ENCODE measurements around the gene GPSM1. TPM values are rescaled to one million over a fixed set of nuclear protein-coding genes. Genes with fewer than 3 reads are reported as not detected.

Gene GPSM1
- total RNA-seq, 6 experiments from 2014 or later = 1.3 to 4.8 (median 4.1) TPM

- no peaks in the 10 kb centered on the region for H3K27me3 ChIP-seq
Measured at GRCh38 chr9:136293476-136294077, 33.8 kb upstream of the GPSM1 start.

GRCh38 chr9:136294437-136294836, 32.9 kb upstream of the GPSM1 start:
- H3K9me3 ChIP-seq = no peaks in the 10 kb centered on the region
- intact Hi-C loops (cut with DNase I) = no loop called here
- WGBS (ENCODE audit: insufficient coverage, low coverage, low lambda C conversion rate, missing lambda C conversion rate) = 44% methylated on average over 1 of the region's 5 CpGs
- H3K27me3 ChIP-seq = no peaks in the 10 kb centered on the region
- no peak for TF ChIP-seq POLR2A (IDR thresholded peaks at IDR 0.05)
- no peak for TF ChIP-seq CTCF (IDR thresholded peaks at IDR 0.05)
- ATAC-seq (no peak), DNase-seq (no peak)
- peaks cover 0 to 19% (median 8%) of the 10 kb centered on the region in 4 donors for H3K4me1 ChIP-seq
- H3K36me3 ChIP-seq = no peaks in the 10 kb centered on the region
- peak overlapping the region in 2 of 3 donors; percentile 82 to 95 for H3K27ac ChIP-seq
- H3K4me3 ChIP-seq = no peak overlapping the region

More at GRCh38 chr9:136293476-136294077, 33.8 kb upstream of the GPSM1 start:
- intact Hi-C loops (cut with DNase I) = no loop called here
- Histone ChIP-seq H3K27ac (no peak overlapping the region), H3K9me3 (no peaks in the 10 kb centered on the region), H3K36me3 (no peaks in the 10 kb centered on the region), H3K4me3 (no peak overlapping the region), H3K4me1 (peaks cover 0 to 19% (median 8%) of the 10 kb centered on the region in 4 donors)
- ATAC-seq (no peak), DNase-seq (no peak)
- 87% methylated on average over 14 of the region's 14 CpGs for WGBS (ENCODE audit: insufficient coverage, low coverage, low lambda C conversion rate, missing lambda C conversion rate)
- TF ChIP-seq POLR2A (IDR thresholded peaks at IDR 0.05) = no peak
- TF ChIP-seq CTCF (IDR thresholded peaks at IDR 0.05) = no peak

GRCh38 chr9:136295055-136295454, 32.3 kb upstream of the GPSM1 start:
- Histone ChIP-seq H3K27ac (peak overlapping the region; percentile 43 to 95 (median 82)), H3K4me1 (peaks cover 0 to 19% (median 8%) of the 10 kb centered on the region in 4 donors), H3K27me3 (no peaks in the 10 kb centered on the region), H3K36me3 (no peaks in the 10 kb centered on the region), H3K9me3 (no peaks in the 10 kb centered on the region), H3K4me3 (no peak overlapping the region)
- TF ChIP-seq POLR2A (IDR thresholded peaks at IDR 0.05) (no peak), CTCF (IDR thresholded peaks at IDR 0.05) (no peak)
- DNase-seq (no peak), ATAC-seq (no peak)
- 78% methylated on average over 5 of the region's 16 CpGs for WGBS (ENCODE audit: insufficient coverage, low coverage, low lambda C conversion rate, missing lambda C conversion rate)
- intact Hi-C loops (cut with DNase I) = no loop called here

GRCh38 chr9:136295542-136296433, 31.6 kb upstream of the GPSM1 start:
- H3K36me3 ChIP-seq = no peaks in the 10 kb centered on the region
- no peak for TF ChIP-seq POLR2A (IDR thresholded peaks at IDR 0.05)
- TF ChIP-seq CTCF (IDR thresholded peaks at IDR 0.05) = no peak
- whole genome bisulfite sequencing (ENCODE audit: insufficient coverage, low coverage, low lambda C conversion rate, missing lambda C conversion rate) = 37% methylated on average over 16 of the region's 37 CpGs
- DNase-seq = peak in 1 of 3 donors; percentile 70
- intact Hi-C loops (cut with DNase I) = no loop called here
- H3K27ac ChIP-seq = peak overlapping the region; percentile 55 to 95 (median 82)
- H3K4me3 ChIP-seq = no peak overlapping the region
- ATAC-seq = peak; percentile 31 to 64 (median 61)
- H3K27me3 ChIP-seq = no peaks in the 10 kb centered on the region
- peaks cover 0 to 19% (median 8%) of the 10 kb centered on the region in 4 donors for H3K4me1 ChIP-seq
- no peaks in the 10 kb centered on the region for H3K9me3 ChIP-seq
